22Rv1 (cell line): Measurements from ENCODE around the gene TANGO2.

ENCODE experiments used
- H3K27ac ChIP-seq: fragments of 450-650 bp; 2 replicates; pipeline ENCODE4 v1.5.1; 2017
- CTCF ChIP-seq: fragments of 450-650 bp; IDR thresholded peaks from 2 replicates; pipeline ENCODE4 v1.5.1; 2017; ENCODE audit warnings: mild to moderate bottlenecking
- ZFX ChIP-seq: fragments of 450-650 bp; IDR thresholded peaks from 2 replicates; pipeline ENCODE4 v1.6.1; 2017; ENCODE audit warnings: antibody characterized with exemption, borderline replicate concordance

Gene TANGO2

GRCh38 chr22:20035375-20036083 lies 14.6 kb downstream of the TANGO2 start:
- no peak overlapping the region for H3K27ac ChIP-seq

GRCh38 chr22:20036084-20036482 lies 15.2 kb downstream of the TANGO2 start:
- no peak for TF ChIP-seq CTCF
- TF ChIP-seq ZFX = no peak
- H3K27ac ChIP-seq = no peak overlapping the region

More at GRCh38 chr22:20035375-20036083, 14.6 kb downstream of the TANGO2 start:
- no peak for TF ChIP-seq ZFX
- no peak for TF ChIP-seq CTCF

DNA sequence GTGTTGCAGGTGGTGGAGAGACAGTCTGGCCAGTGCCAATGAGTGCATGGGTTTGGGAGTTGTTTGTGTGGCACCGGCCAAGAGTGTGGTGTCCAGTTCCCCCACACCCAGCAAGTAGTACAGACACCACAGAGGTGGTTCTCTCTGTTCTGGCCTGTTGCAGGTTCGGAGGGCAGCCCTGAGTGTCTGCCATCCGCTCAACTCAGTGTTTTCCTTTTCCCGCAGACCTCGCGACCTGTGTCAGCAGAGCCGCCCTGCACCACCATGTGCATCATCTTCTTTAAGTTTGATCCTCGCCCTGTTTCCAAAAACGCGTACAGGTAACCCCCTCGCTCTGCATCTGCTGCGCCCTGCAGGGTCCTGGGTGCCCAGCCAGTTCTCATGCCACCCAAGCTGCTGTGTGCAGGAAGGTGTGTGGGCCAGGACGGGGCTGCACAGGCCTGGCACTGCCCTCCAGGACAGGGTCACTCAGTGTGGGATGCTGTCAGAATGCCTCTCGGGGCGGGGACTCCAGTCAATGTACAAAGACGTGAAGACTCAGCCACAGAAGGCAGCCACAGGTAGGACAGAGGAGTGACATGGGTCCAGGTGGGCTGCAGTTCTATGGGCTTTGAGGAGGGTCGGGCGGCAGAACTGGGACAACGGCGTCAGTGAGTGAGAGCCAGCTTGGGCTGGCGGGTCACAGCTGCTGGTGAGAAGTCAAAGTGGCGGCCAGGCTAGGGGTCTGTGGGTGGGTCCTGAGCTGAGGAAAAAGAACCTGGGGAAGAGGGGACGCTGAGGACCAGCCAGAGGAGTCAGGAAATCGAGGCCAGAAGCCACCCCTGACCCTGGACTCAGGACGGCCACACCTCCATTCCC lies 15.9 kb downstream of the TANGO2 start:
- no peak overlapping the region for H3K27ac ChIP-seq
- TF ChIP-seq CTCF (no peak), ZFX (no peak)

DNA sequence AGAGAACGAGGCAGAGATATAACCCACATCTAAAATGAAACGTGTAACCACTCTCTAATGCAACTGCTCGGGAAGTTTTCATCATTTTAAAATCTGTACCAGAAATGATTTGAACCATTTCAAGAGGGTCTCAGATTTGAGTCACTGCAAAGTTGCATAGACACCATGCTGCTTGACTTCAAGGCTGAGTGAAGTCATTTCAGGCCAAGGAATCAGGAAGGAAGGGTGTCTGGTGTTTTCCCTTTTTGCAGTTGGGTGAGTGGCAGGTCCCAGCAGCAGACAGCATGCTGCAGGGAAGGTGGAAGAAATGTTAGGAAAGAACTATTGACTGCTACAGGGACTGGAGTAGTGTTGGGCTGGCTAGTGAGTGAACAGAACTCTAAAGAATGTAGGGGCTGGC lies 16.5 kb downstream of the TANGO2 start:
- TF ChIP-seq CTCF (no peak), ZFX (no peak)
- H3K27ac ChIP-seq = no peak overlapping the region

- TF ChIP-seq CTCF (no peak), ZFX (no peak)
- H3K27ac ChIP-seq = no peak overlapping the region
Observed at GRCh38 chr22:20038574-20038973, 17.7 kb downstream of the TANGO2 start.

DNA sequence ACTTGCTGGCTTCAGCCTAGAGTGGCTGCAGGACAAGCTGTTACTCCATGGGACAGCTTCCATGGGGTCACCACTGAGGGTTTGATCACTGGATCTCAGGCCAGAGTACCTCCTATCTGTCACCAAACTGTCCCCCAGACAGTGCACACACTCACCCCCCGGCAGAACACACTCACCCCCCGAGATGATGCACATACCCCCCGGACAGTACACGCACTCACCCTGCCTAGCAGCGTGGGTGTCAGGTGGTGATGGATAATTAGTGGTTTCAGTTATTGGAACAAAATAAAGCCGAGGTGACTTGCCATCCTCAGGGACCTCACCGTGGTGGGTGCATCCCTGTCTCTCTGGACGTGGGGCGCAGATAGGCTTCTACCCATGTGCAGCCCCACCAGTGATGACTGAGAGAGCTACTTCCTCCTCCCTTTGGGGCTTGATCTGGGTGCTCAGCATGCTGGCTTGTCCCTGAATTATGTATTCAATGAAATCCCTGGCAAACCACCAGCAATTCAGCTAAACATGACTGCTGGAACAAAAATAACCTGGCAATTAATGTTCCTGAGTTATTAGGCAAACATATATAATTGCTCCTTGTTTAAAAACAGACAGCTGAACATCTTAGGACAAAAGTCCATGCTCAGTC lies 18.9 kb downstream of the TANGO2 start:
- TF ChIP-seq ZFX = no peak
- H3K27ac ChIP-seq = no peak overlapping the region

DNA sequence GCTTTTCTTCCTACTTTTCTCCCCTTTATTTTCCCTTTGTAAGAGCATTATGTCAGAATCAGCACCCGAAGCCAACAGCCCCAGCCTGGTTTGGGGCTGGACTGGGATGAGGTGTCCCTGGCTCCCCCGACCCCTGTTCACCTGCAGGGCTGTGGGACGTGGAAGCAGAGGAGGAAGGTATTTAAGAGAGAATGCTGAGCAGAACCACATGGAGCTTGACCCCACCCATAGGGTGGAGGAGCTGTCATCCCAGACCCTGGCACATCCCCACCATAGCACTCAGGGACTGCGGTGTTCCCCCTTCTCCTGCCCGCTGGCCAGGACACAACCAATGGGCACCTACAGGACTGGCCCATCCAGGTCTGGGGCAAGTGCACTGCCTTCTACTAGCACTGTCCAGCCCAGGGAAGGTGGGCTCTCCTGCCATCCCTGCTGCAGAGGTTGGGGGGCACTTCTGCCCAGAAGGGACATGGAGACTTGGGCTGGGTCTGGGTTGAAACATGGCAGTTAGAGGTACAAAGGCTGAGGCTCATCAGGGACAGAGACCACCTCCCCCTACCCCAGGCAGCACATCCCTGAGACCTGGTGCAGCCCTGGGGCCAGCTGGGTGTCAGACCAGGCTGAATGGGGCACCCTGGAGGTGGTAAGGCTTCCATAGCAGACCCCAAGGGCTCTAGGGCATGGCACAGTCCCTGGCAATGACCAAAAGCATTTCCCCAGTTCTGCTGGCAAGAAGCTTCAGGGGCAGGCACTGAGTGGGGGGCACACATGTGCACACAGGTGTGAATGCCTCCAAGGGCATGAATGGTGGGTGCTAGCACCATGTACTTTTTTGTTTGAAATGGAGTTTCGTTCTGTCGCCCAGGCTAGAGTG lies 19.7 kb downstream of the TANGO2 start:
- H3K27ac ChIP-seq = no peak overlapping the region
- no peak for TF ChIP-seq ZFX
- no peak for TF ChIP-seq CTCF
